Measurements from ENCODE around the gene GJA10.

GJA10 gene

GRCh38 chr6:89917801-89918366 is 23.6 kb downstream of the GJA10 start:
- no peak overlapping the region for H3K9ac ChIP-seq (ENCODE audit: low read length)
- H3K4me1 ChIP-seq (ENCODE audit: control insufficient read depth, insufficient read depth, low read length), result peaks cover 11% of the 10 kb centered on the region
- no peak overlapping the region for H3K4me3 ChIP-seq (ENCODE audit: low read depth, low read length)
- H3K27me3 ChIP-seq (ENCODE audit: control insufficient read depth, insufficient read depth, low read length), result no peaks in the 10 kb centered on the region
- peaks cover 7% of the 10 kb centered on the region; the same call in 1 of the 2 replicates for H3K9me3 ChIP-seq (ENCODE audit: control insufficient read depth, insufficient read depth, low read depth, low read length)
- H3K36me3 ChIP-seq (ENCODE audit: control insufficient read depth, insufficient read depth, low read length), result no peaks in the 10 kb centered on the region
- no peak overlapping the region for H3K27ac ChIP-seq (ENCODE audit: low read depth, low read length)

DNA sequence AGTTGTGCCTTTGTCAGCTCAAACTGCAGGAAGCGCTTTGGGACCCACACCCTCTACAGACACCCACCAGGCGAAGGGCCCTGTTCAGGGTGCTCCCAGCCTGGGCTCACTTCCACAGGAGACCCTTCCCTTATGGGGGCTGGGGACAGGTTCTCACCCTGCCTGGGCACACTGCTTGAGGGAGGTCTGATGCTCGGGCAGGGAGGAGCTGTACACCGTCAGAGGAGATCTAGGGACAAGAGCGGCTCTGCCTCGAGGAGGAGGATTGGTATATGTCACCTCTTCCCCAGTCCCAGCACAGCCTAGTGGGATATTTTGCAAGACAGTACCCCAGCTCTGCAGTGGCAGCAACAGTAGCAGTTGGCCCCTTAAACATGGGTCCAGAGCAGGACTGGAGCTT is 26.9 kb downstream of the GJA10 start:
- Histone ChIP-seq H3K9me3 (ENCODE audit: control insufficient read depth, insufficient read depth, low read depth, low read length) (peaks cover 4% of the 10 kb centered on the region; the same call in 1 of the 2 replicates), H3K27me3 (ENCODE audit: control insufficient read depth, insufficient read depth, low read length) (no peaks in the 10 kb centered on the region), H3K4me1 (ENCODE audit: control insufficient read depth, insufficient read depth, low read length) (peaks cover 11% of the 10 kb centered on the region), H3K36me3 (ENCODE audit: control insufficient read depth, insufficient read depth, low read length) (no peaks in the 10 kb centered on the region), H3K9ac (ENCODE audit: low read length) (no peak overlapping the region), H3K27ac (ENCODE audit: low read depth, low read length) (no peak overlapping the region), H3K4me3 (ENCODE audit: low read depth, low read length) (no peak overlapping the region)

DNA sequence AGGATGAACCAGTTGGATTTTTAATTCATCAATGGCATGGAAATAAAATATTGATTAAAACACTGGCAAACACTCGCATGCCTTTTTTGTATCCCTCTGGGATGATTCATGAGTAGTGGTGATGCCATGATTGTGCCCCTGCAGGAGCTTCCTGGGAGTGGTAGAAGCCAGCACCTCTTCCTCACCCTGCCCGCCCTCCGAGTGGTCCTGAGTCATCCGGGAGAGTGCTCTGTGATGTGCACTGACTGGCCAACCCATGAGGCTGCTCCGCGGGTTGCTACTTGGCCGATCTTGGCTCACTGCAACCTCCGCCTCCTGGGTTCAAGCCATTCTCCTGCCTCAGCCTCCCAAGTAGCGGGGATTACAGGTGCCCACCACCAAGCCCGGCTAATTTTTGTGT is 27.4 kb downstream of the GJA10 start:
- H3K4me1 ChIP-seq (ENCODE audit: control insufficient read depth, insufficient read depth, low read length), result peaks cover 11% of the 10 kb centered on the region
- H3K27ac ChIP-seq (ENCODE audit: low read depth, low read length), result no peak overlapping the region
- no peak overlapping the region for H3K4me3 ChIP-seq (ENCODE audit: low read depth, low read length)
- peaks cover 4% of the 10 kb centered on the region; the same call in 1 of the 2 replicates for H3K9me3 ChIP-seq (ENCODE audit: control insufficient read depth, insufficient read depth, low read depth, low read length)
- H3K9ac ChIP-seq (ENCODE audit: low read length), result no peak overlapping the region
- no peaks in the 10 kb centered on the region for H3K36me3 ChIP-seq (ENCODE audit: control insufficient read depth, insufficient read depth, low read length)
- no peaks in the 10 kb centered on the region for H3K27me3 ChIP-seq (ENCODE audit: control insufficient read depth, insufficient read depth, low read length)

GRCh38 chr6:89924231-89924630 is 30.0 kb downstream of the GJA10 start:
- no peak overlapping the region for H3K9ac ChIP-seq (ENCODE audit: low read length)
- H3K36me3 ChIP-seq (ENCODE audit: control insufficient read depth, insufficient read depth, low read length), result no peaks in the 10 kb centered on the region
- H3K27me3 ChIP-seq (ENCODE audit: control insufficient read depth, insufficient read depth, low read length), result no peaks in the 10 kb centered on the region
- no peak overlapping the region for H3K27ac ChIP-seq (ENCODE audit: low read depth, low read length)
- no peaks in the 10 kb centered on the region for H3K4me1 ChIP-seq (ENCODE audit: control insufficient read depth, insufficient read depth, low read length)
- no peaks in the 10 kb centered on the region for H3K9me3 ChIP-seq (ENCODE audit: control insufficient read depth, insufficient read depth, low read depth, low read length)
- no peak overlapping the region for H3K4me3 ChIP-seq (ENCODE audit: low read depth, low read length)

DNA sequence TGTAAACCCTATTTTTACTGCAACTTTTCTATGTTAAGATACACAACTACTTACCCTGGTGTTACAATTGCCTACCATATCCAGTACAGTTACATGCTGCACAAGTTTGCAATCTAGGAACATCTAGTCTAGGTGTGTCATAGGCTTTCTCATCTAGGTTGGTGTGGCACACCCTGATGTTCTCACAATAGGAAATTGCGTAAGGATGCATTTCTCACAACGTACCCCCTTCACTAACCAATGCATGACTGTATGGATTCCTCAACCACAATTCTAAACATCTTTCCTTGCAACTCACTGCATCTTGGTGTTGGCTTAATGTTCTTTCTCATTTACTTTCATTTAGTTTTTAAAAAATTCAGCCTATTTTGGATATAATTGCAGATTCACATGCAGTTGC is 31.6 kb downstream of the GJA10 start:
- H3K9me3 ChIP-seq (ENCODE audit: control insufficient read depth, insufficient read depth, low read depth, low read length), result no peaks in the 10 kb centered on the region
- no peak overlapping the region for H3K4me3 ChIP-seq (ENCODE audit: low read depth, low read length)
- H3K9ac ChIP-seq (ENCODE audit: low read length), result no peak overlapping the region
- H3K36me3 ChIP-seq (ENCODE audit: control insufficient read depth, insufficient read depth, low read length), result no peaks in the 10 kb centered on the region
- H3K4me1 ChIP-seq (ENCODE audit: control insufficient read depth, insufficient read depth, low read length), result no peaks in the 10 kb centered on the region
- no peak overlapping the region for H3K27ac ChIP-seq (ENCODE audit: low read depth, low read length)
- no peaks in the 10 kb centered on the region for H3K27me3 ChIP-seq (ENCODE audit: control insufficient read depth, insufficient read depth, low read length)

GRCh38 chr6:89927264-89927663 is 33.0 kb downstream of the GJA10 start:
- Histone ChIP-seq H3K4me3 (ENCODE audit: low read depth, low read length) (no peak overlapping the region), H3K9ac (ENCODE audit: low read length) (no peak overlapping the region), H3K27me3 (ENCODE audit: control insufficient read depth, insufficient read depth, low read length) (no peaks in the 10 kb centered on the region), H3K36me3 (ENCODE audit: control insufficient read depth, insufficient read depth, low read length) (no peaks in the 10 kb centered on the region), H3K9me3 (ENCODE audit: control insufficient read depth, insufficient read depth, low read depth, low read length) (no peaks in the 10 kb centered on the region), H3K4me1 (ENCODE audit: control insufficient read depth, insufficient read depth, low read length) (no peaks in the 10 kb centered on the region), H3K27ac (ENCODE audit: low read depth, low read length) (no peak overlapping the region)

GRCh38 chr6:89927791-89928550 is 33.7 kb downstream of the GJA10 start:
- no peak overlapping the region for H3K27ac ChIP-seq (ENCODE audit: low read depth, low read length)
- H3K36me3 ChIP-seq (ENCODE audit: control insufficient read depth, insufficient read depth, low read length), result no peaks in the 10 kb centered on the region
- no peak overlapping the region for H3K4me3 ChIP-seq (ENCODE audit: low read depth, low read length)
- H3K9me3 ChIP-seq (ENCODE audit: control insufficient read depth, insufficient read depth, low read depth, low read length), result no peaks in the 10 kb centered on the region
- no peaks in the 10 kb centered on the region for H3K4me1 ChIP-seq (ENCODE audit: control insufficient read depth, insufficient read depth, low read length)
- H3K27me3 ChIP-seq (ENCODE audit: control insufficient read depth, insufficient read depth, low read length), result no peaks in the 10 kb centered on the region
- H3K9ac ChIP-seq (ENCODE audit: low read length), result no peak overlapping the region

DNA sequence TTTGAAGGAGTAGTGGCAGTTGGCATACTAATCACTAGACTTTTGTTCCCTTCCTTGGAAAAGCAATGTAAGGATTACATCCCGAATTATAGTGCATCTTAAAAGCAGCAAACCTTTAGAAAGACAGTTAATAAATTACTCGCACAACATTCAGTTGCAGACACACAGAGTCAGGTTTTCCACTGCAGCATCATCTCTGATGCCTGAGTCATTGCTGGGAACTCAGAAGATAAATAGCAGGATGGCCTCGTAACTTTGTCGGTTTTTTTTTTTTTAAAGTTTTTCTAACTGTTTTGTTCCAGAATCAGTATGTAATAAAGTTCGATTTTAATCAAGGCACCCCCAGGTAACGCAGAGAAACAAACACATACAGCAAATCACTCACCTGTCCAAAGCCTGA is 34.3 kb downstream of the GJA10 start:
- Histone ChIP-seq H3K4me3 (ENCODE audit: low read depth, low read length) (no peak overlapping the region), H3K9me3 (ENCODE audit: control insufficient read depth, insufficient read depth, low read depth, low read length) (no peaks in the 10 kb centered on the region), H3K4me1 (ENCODE audit: control insufficient read depth, insufficient read depth, low read length) (no peaks in the 10 kb centered on the region), H3K36me3 (ENCODE audit: control insufficient read depth, insufficient read depth, low read length) (no peaks in the 10 kb centered on the region), H3K27me3 (ENCODE audit: control insufficient read depth, insufficient read depth, low read length) (no peaks in the 10 kb centered on the region), H3K9ac (ENCODE audit: low read length) (no peak overlapping the region), H3K27ac (ENCODE audit: low read depth, low read length) (no peak overlapping the region)

GRCh38 chr6:89930789-89931188 is 36.5 kb downstream of the GJA10 start:
- Histone ChIP-seq H3K9me3 (ENCODE audit: control insufficient read depth, insufficient read depth, low read depth, low read length) (no peaks in the 10 kb centered on the region), H3K27me3 (ENCODE audit: control insufficient read depth, insufficient read depth, low read length) (no peaks in the 10 kb centered on the region), H3K36me3 (ENCODE audit: control insufficient read depth, insufficient read depth, low read length) (no peaks in the 10 kb centered on the region), H3K4me1 (ENCODE audit: control insufficient read depth, insufficient read depth, low read length) (no peaks in the 10 kb centered on the region), H3K4me3 (ENCODE audit: low read depth, low read length) (no peak overlapping the region), H3K9ac (ENCODE audit: low read length) (no peak overlapping the region), H3K27ac (ENCODE audit: low read depth, low read length) (no peak overlapping the region)

GRCh38 chr6:89932245-89932802 is 38.1 kb downstream of the GJA10 start:
- Histone ChIP-seq H3K4me1 (ENCODE audit: control insufficient read depth, insufficient read depth, low read length) (no peaks in the 10 kb centered on the region), H3K36me3 (ENCODE audit: control insufficient read depth, insufficient read depth, low read length) (no peaks in the 10 kb centered on the region), H3K27me3 (ENCODE audit: control insufficient read depth, insufficient read depth, low read length) (no peaks in the 10 kb centered on the region), H3K9ac (ENCODE audit: low read length) (no peak overlapping the region), H3K4me3 (ENCODE audit: low read depth, low read length) (no peak overlapping the region), H3K27ac (ENCODE audit: low read depth, low read length) (no peak overlapping the region), H3K9me3 (ENCODE audit: control insufficient read depth, insufficient read depth, low read depth, low read length) (no peaks in the 10 kb centered on the region)

DNA sequence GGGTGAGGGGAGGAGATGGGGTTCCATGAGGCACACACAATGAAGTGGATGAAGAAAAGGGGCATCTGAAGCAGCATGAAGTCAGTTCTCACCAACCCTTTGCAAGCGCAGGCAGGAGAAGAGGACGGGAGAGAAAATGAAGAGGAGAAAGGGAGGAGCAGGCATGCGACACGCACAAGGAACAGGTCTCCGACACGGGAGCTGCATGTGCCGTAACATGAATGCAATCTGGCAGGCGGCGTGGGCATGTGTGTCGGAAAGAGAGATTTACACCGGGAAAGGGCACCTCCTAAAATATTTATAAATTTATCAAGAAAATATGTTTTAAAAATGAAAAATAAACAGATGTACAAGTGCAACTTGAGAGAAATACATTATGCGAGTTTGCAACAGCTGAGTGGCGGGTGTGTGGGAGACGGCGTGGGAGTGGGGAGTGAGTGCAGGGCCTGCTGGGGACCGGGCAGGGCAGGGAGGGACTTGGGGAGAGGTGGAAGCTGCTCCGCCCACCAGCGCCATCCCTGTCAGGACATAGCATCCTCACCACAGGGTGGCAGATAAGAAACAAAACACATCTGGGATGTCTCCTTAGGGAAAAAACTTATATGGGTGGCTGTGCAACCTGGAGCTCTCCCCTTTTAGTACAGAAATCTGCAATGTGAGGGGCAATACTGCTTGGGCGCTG is 40.6 kb downstream of the GJA10 start:
- Histone ChIP-seq H3K4me3 (ENCODE audit: low read depth, low read length) (no peak overlapping the region), H3K27me3 (ENCODE audit: control insufficient read depth, insufficient read depth, low read length) (no peaks in the 10 kb centered on the region), H3K36me3 (ENCODE audit: control insufficient read depth, insufficient read depth, low read length) (no peaks in the 10 kb centered on the region), H3K4me1 (ENCODE audit: control insufficient read depth, insufficient read depth, low read length) (no peaks in the 10 kb centered on the region), H3K9ac (ENCODE audit: low read length) (no peak overlapping the region), H3K27ac (ENCODE audit: low read depth, low read length) (no peak overlapping the region), H3K9me3 (ENCODE audit: control insufficient read depth, insufficient read depth, low read depth, low read length) (no peaks in the 10 kb centered on the region)

All from HUES6 (cell line).